GM19328 (cell line): Measurements from ENCODE around the gene CAMTA1.

Experiments
- ATAC-seq: cut with Tn5 transposase; IDR thresholded peaks from one replicate; pipeline ENCODE4 v1.9.1; 2021; ENCODE audit warnings: mild to moderate bottlenecking, moderate library complexity; ENCODE audit not compliant: unreplicated experiment

CAMTA1 gene

GRCh38 chr1:7346070-7346596 lies 560.9 kb downstream of the CAMTA1 start:
- ATAC-seq = no peak

- no peak for ATAC-seq
These were observed 561.6 kb downstream of the CAMTA1 start for GRCh38 chr1:7346600-7347570.

DNA sequence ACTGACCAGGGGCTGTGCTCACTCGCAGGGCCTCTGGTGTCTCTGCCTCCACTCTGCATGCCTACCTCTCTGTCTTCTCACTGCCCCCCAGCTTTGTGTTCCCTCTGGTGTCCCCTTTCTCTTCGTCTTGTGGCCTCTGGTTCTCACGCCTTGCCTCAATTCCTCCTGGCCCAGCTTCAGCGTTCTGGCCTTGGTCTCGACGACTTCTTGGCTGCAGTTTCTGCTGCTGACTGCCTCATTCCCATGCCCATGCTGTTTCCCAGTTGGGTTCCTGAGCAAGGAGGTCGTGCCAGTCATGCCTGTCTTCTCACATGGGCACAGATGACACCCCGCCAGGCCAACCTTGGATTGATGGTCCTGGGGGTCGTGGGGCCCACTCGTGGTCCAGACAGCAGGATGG lies 562.8 kb downstream of the CAMTA1 start:
- ATAC-seq = no peak

DNA sequence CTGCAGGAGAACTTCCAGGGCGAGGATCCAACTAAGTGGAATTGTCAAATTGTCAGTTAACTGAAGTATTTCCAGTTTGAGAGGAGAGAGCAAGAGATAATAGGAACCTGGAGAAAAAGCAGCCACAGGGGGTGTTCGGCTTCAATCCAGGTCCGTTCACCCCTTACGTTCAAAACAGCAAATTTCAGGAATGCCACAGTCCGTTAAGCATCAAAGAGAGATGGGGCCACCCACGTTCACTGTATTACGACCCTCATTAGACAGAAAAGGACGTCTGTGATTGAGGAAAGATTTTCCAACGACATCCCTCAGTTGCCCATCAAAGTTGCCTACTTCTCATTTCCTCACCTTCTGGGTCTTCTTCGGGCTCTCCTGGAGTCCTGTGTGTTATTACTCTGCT lies 563.3 kb downstream of the CAMTA1 start:
- no peak for ATAC-seq

- ATAC-seq = no peak
These were observed 565.5 kb downstream of the CAMTA1 start for GRCh38 chr1:7350804-7351203.

DNA sequence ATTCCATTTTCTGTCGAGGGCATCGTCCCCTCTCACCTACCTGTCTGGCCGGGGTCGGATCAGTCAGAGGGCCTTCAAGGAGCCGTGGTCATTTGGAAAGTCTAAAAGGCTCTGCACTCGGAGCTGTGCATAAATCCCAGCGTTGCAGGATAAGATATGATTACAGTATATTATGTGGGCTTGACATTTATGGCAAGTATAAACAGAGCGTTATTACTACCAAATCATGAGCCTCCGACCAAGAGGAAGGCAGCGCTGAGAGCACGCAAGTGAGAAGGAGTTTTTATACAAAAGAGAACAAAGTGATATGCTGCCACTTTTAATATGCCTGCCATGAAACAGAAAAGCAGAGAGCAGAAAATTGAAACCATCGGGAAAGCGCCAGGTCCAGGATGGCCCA lies 566.4 kb downstream of the CAMTA1 start:
- no peak for ATAC-seq

GRCh38 chr1:7352364-7352763 lies 567.1 kb downstream of the CAMTA1 start:
- ATAC-seq = no peak

DNA sequence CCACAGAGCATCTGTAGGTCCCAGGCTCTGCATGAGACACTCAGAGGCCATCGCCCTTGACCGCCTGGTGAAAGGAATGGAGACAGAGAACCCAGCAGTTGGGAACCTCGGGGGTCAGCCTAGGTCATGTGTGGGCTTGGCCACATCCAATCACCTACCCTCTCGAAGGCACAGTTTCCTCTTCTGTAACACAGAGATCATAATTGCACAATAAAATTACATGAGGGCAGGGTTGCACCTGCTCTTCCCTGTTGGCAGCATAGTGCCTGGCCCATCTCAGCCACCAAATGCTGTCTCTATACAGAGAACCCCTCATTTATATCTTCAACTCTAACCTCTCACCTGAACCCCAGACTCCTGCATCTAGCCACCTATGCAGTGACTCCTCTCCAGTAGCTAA lies 567.7 kb downstream of the CAMTA1 start:
- ATAC-seq = no peak

GRCh38 chr1:7355646-7356045 lies 570.4 kb downstream of the CAMTA1 start:
- no peak for ATAC-seq

GRCh38 chr1:7356079-7356478 lies 570.8 kb downstream of the CAMTA1 start:
- no peak for ATAC-seq

GRCh38 chr1:7358425-7358824 lies 573.2 kb downstream of the CAMTA1 start:
- ATAC-seq = no peak

- no peak for ATAC-seq
These were observed 575.3 kb downstream of the CAMTA1 start for GRCh38 chr1:7360526-7360925.

- no peak for ATAC-seq
These were observed 577.7 kb downstream of the CAMTA1 start for GRCh38 chr1:7362947-7363346.

DNA sequence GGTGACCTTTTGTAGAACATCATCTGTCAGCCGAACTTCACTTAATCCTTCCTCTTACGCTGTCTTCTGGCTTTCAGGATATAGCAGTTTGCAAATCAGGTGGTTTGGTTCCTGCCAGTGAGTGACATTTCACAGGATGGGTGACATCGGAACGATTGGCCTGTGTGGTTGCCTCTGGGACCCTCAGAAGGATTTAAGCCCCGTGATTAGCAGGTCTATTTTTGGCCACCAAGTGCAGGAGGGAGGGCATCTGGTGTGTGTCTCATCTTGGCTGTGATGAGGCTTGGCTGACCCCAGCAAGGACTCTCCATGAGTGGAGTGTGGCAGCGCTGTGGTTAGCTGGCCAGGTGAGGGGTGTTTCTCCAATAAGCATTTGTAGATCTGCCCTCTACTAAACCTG lies 578.2 kb downstream of the CAMTA1 start:
- ATAC-seq = no peak

DNA sequence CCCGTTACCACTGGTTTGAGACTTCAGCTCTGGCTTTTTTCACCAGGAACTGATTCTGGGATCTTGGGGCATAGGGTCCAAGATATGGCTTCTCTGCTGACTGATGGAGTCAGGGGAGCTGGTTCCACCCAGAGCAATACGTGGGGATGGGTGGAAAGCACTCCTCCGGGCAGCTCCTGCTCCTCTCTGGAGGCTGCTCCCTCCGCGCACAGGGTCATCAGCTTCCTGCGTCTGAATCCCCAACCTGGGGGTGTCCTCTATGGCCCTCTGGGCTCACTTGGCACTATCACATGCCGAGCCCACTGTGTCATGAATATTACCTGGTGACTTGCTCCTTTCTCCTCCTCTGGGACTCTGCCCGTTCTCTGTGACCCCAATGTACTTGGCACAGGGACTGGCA lies 580.5 kb downstream of the CAMTA1 start:
- no peak for ATAC-seq

DNA sequence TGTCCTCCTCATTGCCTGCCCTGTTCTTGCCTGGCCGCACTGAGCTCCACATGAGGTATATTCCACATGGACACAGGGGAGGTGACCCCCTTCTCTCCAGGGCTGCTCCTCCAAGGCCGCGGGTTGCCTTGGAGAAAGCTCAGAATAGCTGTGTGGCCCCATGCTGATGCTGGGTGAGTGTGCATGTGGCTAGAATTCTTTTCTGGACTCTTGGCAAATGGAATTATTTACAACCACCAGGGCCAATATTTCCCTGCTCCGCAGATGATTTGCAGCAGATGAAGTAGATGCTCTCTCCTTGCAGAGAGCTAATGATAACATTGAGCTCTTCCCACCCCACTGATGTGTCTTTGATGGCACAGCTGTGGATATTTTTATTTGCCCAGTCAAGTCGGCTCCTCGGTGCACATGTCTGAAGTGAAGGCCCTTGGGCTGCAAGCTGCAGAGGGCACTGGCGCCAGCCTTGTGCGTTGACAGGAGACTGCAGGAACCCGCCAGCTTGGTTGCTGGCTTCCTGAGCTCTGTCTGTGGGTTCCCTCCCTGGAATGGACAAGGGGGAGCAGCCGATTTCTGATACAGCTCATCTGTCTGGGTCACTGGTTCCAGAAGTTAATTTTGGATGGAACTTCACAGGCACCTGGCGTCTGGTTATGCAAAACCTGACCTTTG lies 581.2 kb downstream of the CAMTA1 start:
- ATAC-seq = no peak

GRCh38 chr1:7366955-7367665 lies 581.9 kb downstream of the CAMTA1 start:
- no peak for ATAC-seq

GRCh38 chr1:7369866-7370265 lies 584.6 kb downstream of the CAMTA1 start:
- no peak for ATAC-seq

- no peak for ATAC-seq
These were observed 586.7 kb downstream of the CAMTA1 start for GRCh38 chr1:7371926-7372325.

GRCh38 chr1:7372477-7373120 lies 587.3 kb downstream of the CAMTA1 start:
- ATAC-seq = no peak

- ATAC-seq = no peak
These were observed 588.0 kb downstream of the CAMTA1 start for GRCh38 chr1:7373251-7373650.
